ENCODE data around the gene PRAMEF14. TPM values are rescaled to one million over a fixed set of nuclear protein-coding genes. Genes with fewer than 3 reads are reported as not detected.

PRAMEF14 gene
- total RNA-seq = not detected in 2 replicates

GRCh38 chr1:13347034-13347433 is at the start of gene PRAMEF14:
Gene PRAMEF14 (minus strand): TSS chr1:13347134. CDS start chr1:13345314, 1,820 bp downstream.

GRCh38 chr1:13389332-13389731 is 42.4 kb upstream of the PRAMEF14 start, which contains the start of gene PRAMEF17:
Gene PRAMEF17 (plus strand): TSS chr1:13389632. CDS start chr1:13389658, 26 bp downstream.

GRCh38 chr1:13315281-13315680 is 31.7 kb downstream of the PRAMEF14 start, which contains the start of gene PRAMEF15:
Gene PRAMEF15 (plus strand): TSS chr1:13315581. CDS start chr1:13318408, 2,827 bp downstream.

GRCh38 chr1:13303239-13303638 is 43.7 kb downstream of the PRAMEF14 start, which contains the start of gene PRAMEF33:
Gene PRAMEF33 (plus strand): TSS chr1:13303539. CDS start chr1:13305955, 2,416 bp downstream.

Other genes with a start within 250 kb of the PRAMEF14 start
- not detected in 2 replicates for gene HNRNPCL2, start 230.3 kb downstream of the PRAMEF14 start, total RNA-seq
- gene PRAMEF26, start 191.1 kb downstream of the PRAMEF14 start, total RNA-seq = not detected in 2 replicates
- not detected in 2 replicates for gene HNRNPCL4, start 181.5 kb downstream of the PRAMEF14 start, total RNA-seq
- not detected in 2 replicates for gene PRAMEF9, start 175.3 kb downstream of the PRAMEF14 start, total RNA-seq
- gene PRAMEF13, start 145.7 kb downstream of the PRAMEF14 start, total RNA-seq = not detected in 2 replicates
- gene PRAMEF18, start 121.0 kb downstream of the PRAMEF14 start, total RNA-seq = not detected in 2 replicates
- gene PRAMEF5, start 92.9 kb downstream of the PRAMEF14 start, total RNA-seq = not detected in 2 replicates
- not detected in 2 replicates for gene PRAMEF8, start 62.0 kb downstream of the PRAMEF14 start, total RNA-seq
- gene PRAMEF33, start 43.6 kb downstream of the PRAMEF14 start, total RNA-seq = not detected in 2 replicates
- gene PRAMEF15, start 31.6 kb downstream of the PRAMEF14 start, total RNA-seq = not detected in 2 replicates
- gene PRAMEF19, start 24.8 kb upstream of the PRAMEF14 start, total RNA-seq = not detected in 2 replicates
- gene PRAMEF17, start 42.5 kb upstream of the PRAMEF14 start, total RNA-seq = not detected in 2 replicates
- gene PRAMEF20, start 63.3 kb upstream of the PRAMEF14 start, total RNA-seq = not detected in 2 replicates
- gene LRRC38, start 166.9 kb upstream of the PRAMEF14 start, total RNA-seq = not detected in 2 replicates
- gene PDPN, start 236.7 kb upstream of the PRAMEF14 start, total RNA-seq = 1.3 and 1.8 TPM in 2 replicates

All from bronchus fibroblast of lung (primary cell).